Measurements from ENCODE around the gene EFCAB6. TPM values are rescaled to one million over a fixed set of nuclear protein-coding genes. Genes with fewer than 3 reads are reported as not detected.

Gene EFCAB6
- total RNA-seq, 1 experiment from 2014 or later = 0.54 TPM

DNA sequence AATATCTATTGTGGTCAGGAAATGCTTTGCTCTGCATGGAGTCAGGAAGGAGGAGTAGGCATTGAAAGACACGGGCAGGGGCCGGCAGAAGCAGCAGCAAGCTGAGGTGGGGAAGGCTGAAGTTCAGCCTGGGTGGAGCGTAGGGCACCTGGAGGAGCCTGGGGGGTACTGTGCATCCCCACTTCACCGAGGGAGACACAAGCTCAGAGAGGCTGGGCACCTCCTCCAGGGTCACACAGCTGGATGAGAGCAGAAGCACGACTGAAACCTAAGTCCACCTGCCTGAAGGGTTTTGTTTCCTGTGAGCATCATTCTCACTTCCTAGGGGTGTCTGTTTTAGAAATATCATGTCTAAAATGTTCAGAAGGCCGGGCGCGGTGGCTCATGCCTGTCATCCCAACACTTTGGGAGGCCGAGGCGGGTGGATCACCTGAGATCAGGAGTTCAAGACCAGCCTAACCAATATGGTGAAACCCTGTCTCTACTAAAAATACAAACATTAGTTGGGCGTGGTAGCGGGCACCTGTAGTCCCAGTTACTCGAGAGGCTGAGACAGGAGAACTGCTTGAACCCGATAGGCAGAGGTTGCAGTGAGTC is 262.0 kb downstream of the EFCAB6 start:
- no peak for DNase-seq (ENCODE audit: low read depth)

DNA sequence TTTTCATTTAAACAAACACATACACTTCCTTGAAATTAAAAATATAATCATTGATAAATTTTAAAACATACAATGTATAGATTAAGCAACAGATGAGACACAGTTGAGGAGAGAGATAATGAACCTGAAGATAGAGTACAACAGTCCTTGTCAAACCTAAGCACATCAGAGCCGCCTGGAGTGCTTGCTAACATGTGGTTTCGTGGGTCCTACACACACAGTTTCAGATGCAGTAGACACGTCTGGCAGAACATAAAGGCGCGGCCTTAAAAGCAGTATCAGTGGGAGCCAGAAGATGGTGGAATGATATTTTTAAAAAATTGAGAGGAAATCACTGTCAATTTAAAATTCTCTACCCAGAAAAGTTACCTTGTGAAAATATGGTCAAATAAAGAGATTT is 265.9 kb downstream of the EFCAB6 start:
- no peak for DNase-seq (ENCODE audit: low read depth)

DNA sequence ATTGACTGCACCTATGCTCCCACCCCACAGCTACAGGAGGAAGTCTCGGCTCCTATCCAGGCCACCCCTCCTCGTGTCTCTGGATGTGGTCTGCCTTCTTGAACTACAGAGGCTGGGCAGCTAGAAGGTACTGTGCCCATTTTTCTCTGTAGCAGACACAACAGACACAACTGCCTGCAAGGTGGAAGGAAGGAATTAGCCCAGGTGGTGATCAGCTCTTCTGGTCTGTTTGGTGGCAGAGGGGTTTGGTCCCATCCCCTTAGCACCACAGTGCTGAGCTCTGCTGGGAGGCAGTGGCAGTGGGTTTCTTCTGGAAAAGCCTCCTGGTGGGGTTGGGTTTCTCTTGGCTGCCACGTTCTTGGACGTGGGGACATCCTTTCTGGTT is 267.8 kb downstream of the EFCAB6 start:
- DNase-seq (ENCODE audit: low read depth) = no peak

- no peak for DNase-seq (ENCODE audit: low read depth)
Measured at GRCh38 chr22:43543522-43544288, 268.4 kb downstream of the EFCAB6 start.

DNA sequence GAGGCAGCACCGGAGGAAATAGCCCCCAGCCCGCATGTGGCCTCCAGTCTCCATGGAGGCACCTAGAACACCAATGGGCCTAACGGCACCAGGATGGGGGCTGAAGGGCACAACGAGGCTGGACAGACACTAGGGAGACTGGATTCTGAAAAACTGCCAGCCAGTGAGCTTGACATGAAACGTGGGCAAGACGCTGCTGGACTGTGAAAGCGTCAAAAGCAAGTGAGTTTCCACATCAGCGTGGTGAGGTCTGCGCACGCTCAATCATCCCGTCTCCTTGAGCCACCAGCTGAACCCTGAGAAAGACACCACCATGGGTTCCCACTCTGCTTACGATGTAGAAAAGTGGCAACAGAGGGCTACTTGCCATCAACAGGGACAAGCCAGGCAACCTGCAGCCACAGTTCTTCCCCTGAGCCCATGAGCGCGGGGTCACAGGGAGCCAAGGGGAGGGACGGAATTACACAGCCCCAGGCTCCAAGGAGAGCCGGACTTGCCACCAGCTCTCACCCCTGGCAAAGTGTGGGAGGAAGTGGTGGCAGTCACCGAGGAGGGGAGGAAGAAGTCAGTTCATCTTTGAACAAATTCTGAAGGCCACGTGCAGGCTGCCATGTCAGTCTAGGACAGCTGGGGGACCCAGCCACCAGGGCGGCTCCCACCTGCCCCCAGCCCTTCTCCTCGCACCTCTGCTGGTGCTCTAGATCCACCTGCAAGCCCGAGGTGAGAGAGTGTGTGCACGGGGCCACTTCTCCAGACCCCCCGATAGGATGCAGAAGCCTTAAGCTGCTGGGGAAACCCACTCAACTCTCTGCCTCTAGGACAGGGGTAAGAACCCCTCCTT is 269.2 kb downstream of the EFCAB6 start:
- no peak for DNase-seq (ENCODE audit: low read depth)

- DNase-seq (ENCODE audit: low read depth) = no peak
Measured at GRCh38 chr22:43541462-43542407, 270.4 kb downstream of the EFCAB6 start.

DNA sequence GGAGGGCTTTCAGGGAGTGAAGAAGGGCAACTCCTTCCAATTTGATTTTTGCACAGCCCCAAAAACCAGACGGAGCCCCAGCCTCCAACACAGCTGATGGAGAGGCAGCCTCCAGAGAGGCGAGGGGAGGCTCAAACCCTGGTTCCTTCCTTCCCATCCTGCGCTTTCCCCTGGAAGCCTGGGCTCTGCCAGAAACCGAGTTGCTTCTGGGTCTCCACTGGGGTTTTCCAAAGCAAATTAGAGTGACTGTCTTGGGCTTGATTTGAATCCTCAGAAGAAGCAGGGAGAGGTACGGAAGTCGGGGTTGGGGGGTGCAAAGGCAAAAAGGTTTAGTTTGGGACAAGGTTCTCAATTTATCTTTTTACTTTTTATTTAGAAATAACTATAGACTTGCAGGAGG is 271.1 kb downstream of the EFCAB6 start:
- DNase-seq (ENCODE audit: low read depth) = no peak

- DNase-seq (ENCODE audit: low read depth) = no peak
Measured at GRCh38 chr22:43540529-43540923, 271.6 kb downstream of the EFCAB6 start.

GRCh38 chr22:43539572-43540528 is 272.3 kb downstream of the EFCAB6 start:
- DNase-seq (ENCODE audit: low read depth) = no peak

DNA sequence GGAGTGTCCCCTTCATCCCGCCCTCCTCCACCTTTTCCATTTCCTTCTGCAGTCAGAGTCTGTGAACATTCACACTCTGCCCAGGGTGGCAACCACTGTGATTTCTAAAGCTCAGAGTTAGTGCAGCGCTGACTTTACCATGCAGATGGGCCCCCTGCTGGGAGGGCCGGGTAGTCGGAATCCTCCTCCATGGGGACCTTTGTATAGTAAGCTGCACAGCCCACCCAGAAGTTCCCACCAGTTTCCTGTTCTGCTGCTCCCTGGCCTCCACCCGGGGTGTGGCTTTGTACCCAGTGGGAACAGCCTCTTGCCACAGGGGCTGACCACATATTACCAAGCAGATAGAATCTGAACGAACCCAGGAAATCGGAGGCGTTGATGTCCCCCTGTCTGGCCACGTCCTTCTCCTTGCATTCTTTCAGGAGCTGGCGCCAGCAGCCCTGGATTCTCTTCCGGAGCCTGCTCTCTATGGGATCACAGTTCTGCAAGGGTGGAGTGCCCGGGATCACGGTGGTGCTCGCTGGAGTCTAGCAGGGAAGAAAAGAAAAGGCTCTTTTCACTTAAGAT is 275.0 kb downstream of the EFCAB6 start:
- DNase-seq (ENCODE audit: low read depth) = no peak

DNA sequence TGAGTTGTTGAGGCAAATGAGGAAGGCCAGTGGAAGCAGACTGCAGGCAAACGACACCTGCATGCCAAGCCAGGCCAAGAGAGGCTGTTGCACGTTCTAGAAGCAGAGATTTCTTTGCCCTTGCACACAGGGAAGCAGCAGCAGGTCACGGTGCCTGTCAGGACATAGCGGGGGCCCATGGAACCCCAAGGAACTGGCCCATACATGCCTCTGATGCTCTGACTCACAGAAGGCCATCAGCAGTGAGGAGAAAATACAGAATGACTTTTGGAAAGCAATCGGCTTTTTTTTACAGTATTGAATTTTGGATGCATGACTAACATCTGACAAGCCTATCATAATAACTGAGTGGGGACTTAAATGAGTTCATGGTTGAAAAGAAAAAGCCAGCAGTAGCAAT is 276.4 kb downstream of the EFCAB6 start:
- no peak for DNase-seq (ENCODE audit: low read depth)

DNA sequence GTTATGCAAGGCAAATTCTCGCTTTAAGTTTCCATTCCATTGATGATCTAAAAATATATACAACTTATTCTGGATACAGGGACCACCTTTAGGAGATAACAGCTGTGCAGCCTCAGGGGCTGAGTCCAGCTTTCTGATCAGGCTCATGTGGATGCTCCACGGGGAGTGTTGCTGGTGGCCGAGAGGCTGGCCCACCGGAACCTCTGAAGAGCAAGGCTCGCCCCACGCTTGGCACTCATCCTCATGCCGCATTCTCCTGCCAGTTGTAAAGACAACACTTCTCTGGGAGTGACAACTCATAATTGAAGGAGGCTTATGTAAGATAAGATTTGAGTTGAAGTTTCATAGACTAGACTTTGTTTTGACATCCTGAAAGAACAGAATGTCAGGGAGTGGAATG is 276.8 kb downstream of the EFCAB6 start:
- no peak for DNase-seq (ENCODE audit: low read depth)

GRCh38 chr22:43534916-43535315 is 277.2 kb downstream of the EFCAB6 start:
- no peak for DNase-seq (ENCODE audit: low read depth)

DNA sequence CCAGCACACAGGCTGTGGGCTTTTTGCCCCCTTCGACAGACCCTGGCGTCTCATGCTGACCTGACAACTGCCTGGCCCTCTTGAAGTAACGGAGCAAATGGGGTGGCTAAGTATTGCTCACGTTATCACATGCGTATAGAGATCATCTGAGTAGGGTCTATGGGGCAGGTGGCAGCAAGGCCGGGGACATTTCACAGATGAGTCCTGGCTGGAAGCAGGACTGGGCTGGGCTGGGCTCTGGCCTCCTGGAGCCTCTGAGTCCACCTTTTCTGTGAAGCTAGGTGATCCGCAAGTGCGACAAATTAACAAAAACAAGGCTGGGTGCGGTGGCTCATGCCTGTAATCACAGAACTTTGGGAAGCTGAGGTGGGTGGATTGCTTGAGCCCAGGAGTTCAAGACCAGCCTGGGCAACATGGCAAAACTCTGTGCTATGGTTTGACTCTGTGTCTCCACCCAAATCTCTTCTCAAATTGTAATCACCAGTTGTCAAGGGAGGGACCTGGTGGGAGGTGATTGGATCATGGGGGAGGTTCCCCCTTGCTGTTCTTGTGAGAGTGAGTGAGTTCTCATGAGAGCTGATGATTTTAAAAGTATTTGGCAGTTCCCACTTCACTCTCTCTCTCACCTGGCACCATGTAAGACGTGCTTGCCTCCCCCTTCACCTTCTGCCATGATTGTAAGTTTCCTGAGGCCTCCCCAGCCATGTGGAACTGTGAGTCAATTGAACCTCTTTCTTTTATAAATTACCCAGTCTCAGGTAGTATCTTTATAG is 278.3 kb downstream of the EFCAB6 start:
- no peak for DNase-seq (ENCODE audit: low read depth)

- no peak for DNase-seq (ENCODE audit: low read depth)
Measured at GRCh38 chr22:43533156-43533530, 279.0 kb downstream of the EFCAB6 start.

GRCh38 chr22:43532301-43533155 is 279.6 kb downstream of the EFCAB6 start:
- no peak for DNase-seq (ENCODE audit: low read depth)

DNA sequence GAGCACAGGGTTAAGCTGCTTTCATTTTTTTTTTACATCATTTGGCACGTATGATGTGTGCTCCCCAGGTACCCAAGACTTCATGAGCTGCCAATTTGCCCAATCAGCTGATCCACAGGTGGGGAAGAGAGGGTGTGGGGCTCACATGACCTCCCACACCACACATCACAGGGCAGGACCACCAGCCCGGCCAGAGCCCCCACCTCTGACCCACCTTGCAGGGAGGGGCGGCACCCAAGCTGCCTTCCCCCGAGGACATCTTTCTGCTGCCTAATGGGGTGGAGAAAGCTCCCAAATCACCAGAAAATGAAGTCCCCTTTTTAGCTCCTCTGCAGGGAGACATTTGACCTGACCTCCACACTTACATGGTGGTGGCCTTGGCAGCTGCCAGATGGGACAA is 280.5 kb downstream of the EFCAB6 start:
- no peak for DNase-seq (ENCODE audit: low read depth)

Data from M059J (cell line).